H1 (cell line): ENCODE data around the gene LRP1-AS. TPM values are rescaled to one million over a fixed set of nuclear protein-coding genes. Genes with fewer than 3 reads are reported as not detected.

Experiments used
- CTCF ChIA-PET: fragments of 300-600 bp; sonication (Branson Sonifier 250); formaldehyde crosslinking; loops from one replicate; lab custom pipeline; 2021; ENCODE audit not compliant: partially characterized antibody; lab: Charles Lee
- POLR2A ChIA-PET: fragments of 300-600 bp; sonication (Branson Sonifier 250); formaldehyde crosslinking; loops from one replicate; lab custom pipeline; 2021; ENCODE audit warnings: inconsistent platforms; ENCODE audit not compliant: partially characterized antibody; lab: Charles Lee
- DNase-seq, 2 experiments: peaks; one replicate each; pipeline versions ENCODE4 v3.0.0 to v3.0.0-alpha.2; 2010 to 2022; ENCODE audit warnings: low spot score in 2 of 2, low read depth in 1 of 2, mixed read lengths in 1 of 2
- FAIRE-seq: peaks from 2 replicates; lab custom pipeline; 2011; peaks lifted over from hg19 to GRCh38; lab: Jason Lieb, UNC
- H2AFZ ChIP-seq: 2 replicates; pipeline ENCODE4 v1.8.1; 2012; ENCODE audit warnings: low read length, inconsistent platforms
- H2AK5ac ChIP-seq: 2 replicates; pipeline ENCODE4 v1.6.1; 2013; ENCODE audit warnings: low read depth, low read length
- H2BK120ac ChIP-seq: replicated peaks from 2 replicates; pipeline ENCODE3; 2013; ENCODE audit warnings: low read depth, low read length, inconsistent platforms
- H2BK12ac ChIP-seq: 2 replicates; pipeline ENCODE4 v1.6.1; 2013; ENCODE audit warnings: low read depth, low read length
- H2BK15ac ChIP-seq: 2 replicates; pipeline ENCODE4 v1.6.1; 2013; ENCODE audit warnings: low read length
- H2BK20ac ChIP-seq: 2 replicates; pipeline ENCODE4 v1.6.1; 2013; ENCODE audit warnings: low read length
- H2BK5ac ChIP-seq: 2 replicates; pipeline ENCODE4 v1.6.1; 2013; ENCODE audit warnings: low read depth, low read length
- H3K14ac ChIP-seq: 2 replicates; pipeline ENCODE4 v1.6.1; 2013; ENCODE audit warnings: inconsistent platforms; ENCODE audit not compliant: insufficient read length
- H3K18ac ChIP-seq: 2 replicates; pipeline ENCODE4 v1.6.1; 2013; ENCODE audit warnings: low read length; ENCODE audit errors: extremely low read depth
- H3K23ac ChIP-seq: 2 replicates; pipeline ENCODE4 v1.6.1; 2013; ENCODE audit warnings: inconsistent platforms; ENCODE audit not compliant: insufficient read length
- H3K23me2 ChIP-seq: 2 replicates; pipeline ENCODE4 v1.6.1; 2013; ENCODE audit warnings: low read depth, low read length
- H3K27ac ChIP-seq: 2 replicates; pipeline ENCODE4 v1.6.1; 2011; ENCODE audit warnings: low read depth, low read length, inconsistent platforms
- H3K27me3 ChIP-seq, 4 experiments: replicated peaks in 1 of 4; 1 replicate in 1 of 4; 2 replicates in 3 of 4; pipeline versions ENCODE4 v1.6.1 to v1.8.1; 2011 to 2013; ENCODE audit warnings: low read length in 3 of 4, mild to moderate bottlenecking in 3 of 4, inconsistent platforms in 2 of 4, mixed read lengths in 2 of 4, moderate library complexity in 1 of 4; ENCODE audit not compliant: control insufficient read depth in 3 of 4, insufficient read depth in 3 of 4; ENCODE audit errors: extremely low read depth in 1 of 4
- H3K36me3 ChIP-seq, 4 experiments: 2 replicates each; pipeline versions ENCODE4 v1.6.1 to v1.8.1; 2011 to 2013; ENCODE audit warnings: mild to moderate bottlenecking in 4 of 4, low read length in 3 of 4, moderate library complexity in 2 of 4, control low read depth in 1 of 4, inconsistent platforms in 1 of 4; ENCODE audit not compliant: insufficient read depth in 4 of 4, control insufficient read depth in 2 of 4
- H3K4ac ChIP-seq: replicated peaks from 2 replicates; pipeline ENCODE3; 2013; ENCODE audit warnings: low read length, low read depth, mixed read lengths, inconsistent platforms; ENCODE audit not compliant: insufficient read length
- H3K4me1 ChIP-seq, 4 experiments: replicated peaks in 1 of 4; 1 replicate in 1 of 4; 2 replicates in 3 of 4; pipeline versions ENCODE4 v1.6.1 to v1.8.1; 2011 to 2013; ENCODE audit warnings: low read length in 3 of 4, inconsistent platforms in 2 of 4, mixed read lengths in 1 of 4; ENCODE audit not compliant: insufficient read depth in 4 of 4, control insufficient read depth in 3 of 4
- H3K4me2 ChIP-seq, 2 experiments: 2 replicates each; pipeline versions ENCODE4 v1.6.1 to v1.8.1; 2011 to 2013; ENCODE audit warnings: low read depth in 2 of 2, low read length in 2 of 2, control low read depth in 1 of 2, inconsistent platforms in 1 of 2, mild to moderate bottlenecking in 1 of 2; ENCODE audit not compliant: insufficient read depth in 1 of 2
- H3K4me3 ChIP-seq, 4 experiments: fragments of 200-600, 300-600 bp in 1 of 4; sonication (generic), shearing (Covaris generic), sonication (Bioruptor Twin) in 1 of 4; 2 replicates each; pipeline versions ENCODE4 v1.5.1 to v1.8.1; 2011 to 2016; ENCODE audit warnings: low read length in 4 of 4, low read depth in 3 of 4, control low read depth in 2 of 4, inconsistent platforms in 2 of 4, mild to moderate bottlenecking in 2 of 4, mixed read lengths in 1 of 4, moderate library complexity in 1 of 4; ENCODE audit not compliant: insufficient read depth in 2 of 4; ENCODE audit errors: extremely low read depth in 1 of 4
- H3K56ac ChIP-seq: replicated peaks from 2 replicates; pipeline ENCODE3; 2013; ENCODE audit warnings: low read depth, mild to moderate bottlenecking, mixed read lengths, low read length, inconsistent platforms; ENCODE audit not compliant: insufficient read length
- H3K79me1 ChIP-seq: 2 replicates; pipeline ENCODE4 v1.6.1; 2013; ENCODE audit warnings: low read depth, low read length, control low read depth
- H3K79me2 ChIP-seq, 2 experiments: 2 replicates each; pipeline versions ENCODE4 v1.6.1 to v1.8.1; 2012 to 2013; ENCODE audit warnings: low read length in 2 of 2, mild to moderate bottlenecking in 2 of 2, inconsistent platforms in 1 of 2; ENCODE audit not compliant: insufficient read depth in 2 of 2, control insufficient read depth in 1 of 2
- H3K9ac ChIP-seq, 4 experiments: replicated peaks in 1 of 4; 1 replicate in 1 of 4; 2 replicates in 3 of 4; pipeline versions ENCODE4 v1.6.1 to v1.8.1; 2011 to 2013; ENCODE audit warnings: low read depth in 3 of 4, low read length in 3 of 4, control low read depth in 2 of 4, mild to moderate bottlenecking in 2 of 4, moderate library complexity in 2 of 4, inconsistent platforms in 1 of 4; ENCODE audit errors: extremely low read depth in 1 of 4
- H3K9me3 ChIP-seq, 2 experiments: 2 replicates each; pipeline versions ENCODE4 v1.6.1 to v1.8.1; 2012 to 2013; ENCODE audit warnings: mild to moderate bottlenecking in 2 of 2, moderate library complexity in 2 of 2, control low read depth in 1 of 2, inconsistent platforms in 1 of 2, low read depth in 1 of 2, low read length in 1 of 2, mixed read lengths in 1 of 2; ENCODE audit not compliant: insufficient read depth in 2 of 2
- H4K20me1 ChIP-seq, 2 experiments: replicated peaks in 1 of 2; 2 replicates each; pipeline versions ENCODE3 to v1.8.1; 2011 to 2013; ENCODE audit warnings: inconsistent platforms in 2 of 2, low read length in 2 of 2, mild to moderate bottlenecking in 1 of 2; ENCODE audit not compliant: insufficient read depth in 2 of 2, control insufficient read depth in 1 of 2
- H4K5ac ChIP-seq: 2 replicates; pipeline ENCODE4 v1.6.1; 2013; ENCODE audit warnings: low read length, low read depth, mixed read lengths, inconsistent platforms; ENCODE audit not compliant: insufficient read length
- H4K8ac ChIP-seq: 2 replicates; pipeline ENCODE4 v1.8.0; 2013; ENCODE audit warnings: mild to moderate bottlenecking, moderate library complexity, low read length, inconsistent platforms; ENCODE audit not compliant: insufficient read depth; ENCODE audit errors: extremely low read depth
- H4K91ac ChIP-seq: replicated peaks from 2 replicates; pipeline ENCODE3; 2013; ENCODE audit warnings: low read length, mixed read lengths, inconsistent platforms; ENCODE audit not compliant: insufficient read length
- BACH1 ChIP-seq: IDR thresholded peaks from 2 replicates; pipeline ENCODE4 v1.6.1; 2012; ENCODE audit warnings: low read length, improper control_type of control experiment
- CEBPB ChIP-seq: IDR thresholded peaks from 2 replicates; pipeline ENCODE4 v1.6.1; 2012; ENCODE audit warnings: low read depth, low read length
- MAFK ChIP-seq: IDR thresholded peaks from 2 replicates; pipeline ENCODE4 v1.6.1; 2012; ENCODE audit warnings: low read depth, mild to moderate bottlenecking, improper control_type of control experiment, low read length
- RNF2 ChIP-seq: fragments of 200-900, 300-1000 bp; sonication (generic); IDR thresholded peaks from 2 replicates; pipeline ENCODE4 v1.7.1; 2016; ENCODE audit warnings: borderline replicate concordance, low read depth, mild to moderate bottlenecking, antibody characterized with exemption, low read length; ENCODE audit not compliant: poor library complexity, severe bottlenecking; ENCODE audit errors: missing control alignments
- SAP30 ChIP-seq: fragments of 300-600 bp; sonication (generic); IDR thresholded peaks from 2 replicates; pipeline ENCODE4 v1.7.1; 2012; ENCODE audit warnings: low read length, moderate library complexity, mild to moderate bottlenecking, inconsistent platforms; ENCODE audit not compliant: insufficient read depth, insufficient replicate concordance
- SIN3A ChIP-seq, 2 experiments: IDR thresholded peaks in 1 of 2; conservative IDR thresholded peaks in 1 of 2; 2 replicates each; pipeline ENCODE4 v1.6.1; 2011 to 2012; ENCODE audit warnings: low read length in 2 of 2, improper control_type of control experiment in 1 of 2, low read depth in 1 of 2, mild to moderate bottlenecking in 1 of 2
- SUZ12 ChIP-seq: fragments of 200-600 bp; sonication (generic); IDR thresholded peaks from 2 replicates; pipeline ENCODE4 v1.6.1; 2012; ENCODE audit warnings: mild to moderate bottlenecking, inconsistent platforms, low read length, moderate library complexity, mixed read lengths
- TBP ChIP-seq: IDR thresholded peaks from 2 replicates; pipeline ENCODE4 v1.6.1; 2011; ENCODE audit warnings: low read depth, low read length, improper control_type of control experiment
- TEAD4 ChIP-seq: IDR thresholded peaks from 2 replicates; pipeline ENCODE4 v1.6.1; 2012; ENCODE audit warnings: low read depth, low read length, inconsistent platforms, mixed read lengths
- ZNF274 ChIP-seq: IDR thresholded peaks from 2 replicates; pipeline ENCODE4 v1.7.0; 2012; ENCODE audit warnings: low read length, borderline replicate concordance; ENCODE audit errors: extremely low read depth
- WGBS, 2 experiments: shearing (Covaris generic) in 1 of 2; methylation state at CpG; one replicate each; pipeline versions ENCODE4 v1.1.6 to v1.1.7; 2013 to 2015; ENCODE audit warnings: low lambda C conversion rate in 2 of 2, mixed read lengths in 2 of 2, inconsistent platforms in 1 of 2, low coverage in 1 of 2, missing lambda C conversion rate in 1 of 2; ENCODE audit not compliant: insufficient replicate concordance in 2 of 2, insufficient coverage in 1 of 2, insufficient read length in 1 of 2; ENCODE audit errors: extremely low coverage in 1 of 2, missing lambda C conversion rate in 1 of 2; 5-methylcytosine and 5-hydroxymethylcytosine counted together
- polyA plus RNA-seq, 7 experiments: library from polyadenylated mRNA; depleted of rRNA in 3 of 7; stranded (reverse) in 5 of 7; unstranded in 2 of 7; fragments of >200 nt in 5 of 7; fragments of 200-250 nt in 2 of 7; gene quantifications; 1 replicate in 5 of 7; 2 replicates in 1 of 7; 4 replicates in 1 of 7; pipeline versions ENCODE4 v1.2.1 to v1.2.3, GENCODE V29; 2011 to 2013; ENCODE audit warnings: missing spikeins in 2 of 7, mixed read lengths in 2 of 7
- total RNA-seq: library from RNA; stranded (reverse); fragmentation: NEBNext Ultra II Directional; extraction: Animal tissue kit (Norgen Biotek cat#: 25700); gene quantifications from 2 replicates; pipeline ENCODE4 v1.2.1, GENCODE V29; 2021
- TF ChIP-seq, protein P1 (sequence below): IDR thresholded peaks from 2 replicates; pipeline ENCODE4 v1.6.1; 2012; ENCODE audit warnings: low read length, inconsistent platforms

The LRP1-AS gene
- total and polyA plus RNA-seq, 2 of the 8 experiments (the other 6 are each of a cell fraction or from before 2014, with no cell fraction given), result not detected

- H4K20me1 ChIP-seq, result peaks cover 0 to 14% of the 10 kb centered on the region in 2 experiments
- H3K4ac ChIP-seq, result no peak overlapping the region
- POLR2A ChIA-PET, result interaction anchor here (1.0 to 1.3 kb wide), 5 partner anchors 11 to 35 kb away, joined by 3 to 7 read pairs (median 3); partner anchors contain the start of gene LRP1-AS
Observed at GRCh38 chr12:57164454-57164853, 17.0 kb upstream of the LRP1-AS start.

More at GRCh38 chr12:57164454-57164853, 17.0 kb upstream of the LRP1-AS start:
- H3K9ac ChIP-seq, result no peak overlapping the region
- H3K4me3 ChIP-seq, result no peak overlapping the region
- peaks cover 43 to 94% (median 70%) of the 10 kb centered on the region in 4 experiments; a peak in 7 of 8 replicates for H3K36me3 ChIP-seq
- no peaks in the 10 kb centered on the region for H3K9me3 ChIP-seq
- no peak overlapping the region for H2BK120ac ChIP-seq
- H4K91ac ChIP-seq, result no peak overlapping the region
- H3K4me2 ChIP-seq, result no peak overlapping the region
- no peak overlapping the region for H3K27ac ChIP-seq
- H3K79me1 ChIP-seq, result no peaks in the 10 kb centered on the region; the same call in 1 of the 2 replicates
- no peak overlapping the region for H3K56ac ChIP-seq
- no peak for FAIRE-seq
- no peak overlapping the region for H4K5ac ChIP-seq
- no peaks in the 10 kb centered on the region for H3K79me2 ChIP-seq
- H3K27me3 ChIP-seq, result no peaks in the 10 kb centered on the region
- H3K14ac ChIP-seq, result no peak overlapping the region
- no peak overlapping the region for H2AK5ac ChIP-seq
- H2BK12ac ChIP-seq, result no peak overlapping the region
- no peak overlapping the region for H4K8ac ChIP-seq
- H2BK15ac ChIP-seq, result no peak overlapping the region
- no peak overlapping the region for H2BK20ac ChIP-seq
- H2BK5ac ChIP-seq, result no peak overlapping the region
- no peak for TF ChIP-seq RNF2
- no peak for TF ChIP-seq TEAD4
- no peak for TF ChIP-seq MAFK
- TF ChIP-seq BACH1, result no peak
- no peak for TF ChIP-seq SIN3A (conservative IDR thresholded peaks at IDR 0.05 in 1 of 2, IDR thresholded peaks at IDR 0.05 in 1 of 2; ENCODE audit: low read depth in 1 of 2, low read length in 2 of 2)
- TF ChIP-seq SUZ12, result no peak
- TF ChIP-seq ZNF274, result no peak
- no peak for TF ChIP-seq SAP30
- TF ChIP-seq CEBPB, result no peak
- TF ChIP-seq, protein P1, sequence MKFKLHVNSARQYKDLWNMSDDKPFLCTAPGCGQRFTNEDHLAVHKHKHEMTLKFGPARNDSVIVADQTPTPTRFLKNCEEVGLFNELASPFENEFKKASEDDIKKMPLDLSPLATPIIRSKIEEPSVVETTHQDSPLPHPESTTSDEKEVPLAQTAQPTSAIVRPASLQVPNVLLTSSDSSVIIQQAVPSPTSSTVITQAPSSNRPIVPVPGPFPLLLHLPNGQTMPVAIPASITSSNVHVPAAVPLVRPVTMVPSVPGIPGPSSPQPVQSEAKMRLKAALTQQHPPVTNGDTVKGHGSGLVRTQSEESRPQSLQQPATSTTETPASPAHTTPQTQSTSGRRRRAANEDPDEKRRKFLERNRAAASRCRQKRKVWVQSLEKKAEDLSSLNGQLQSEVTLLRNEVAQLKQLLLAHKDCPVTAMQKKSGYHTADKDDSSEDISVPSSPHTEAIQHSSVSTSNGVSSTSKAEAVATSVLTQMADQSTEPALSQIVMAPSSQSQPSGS, result no peak
- no peak for TF ChIP-seq TBP
- TF ChIP-seq, all 59 proteins: peak for 0
- DNase-seq, result no peak
- H3K4me1 ChIP-seq, result no peaks in the 10 kb centered on the region
- CTCF ChIA-PET, result interaction anchor here (0.6 to 13.4 kb wide), 3 partner anchors 11 to 40 kb away, joined by 3 to 305 read pairs (median 3); partner anchors contain the start of gene LRP1
- no peak overlapping the region for H2AFZ ChIP-seq
- H3K23ac ChIP-seq, result no peak overlapping the region
- 95% methylated on average over 3 of the region's 3 CpGs; no CpG with 5 or more reads in 1 of the 2 experiments for WGBS, 2 experiments
- no peaks in the 10 kb centered on the region; the same call in 1 of the 2 replicates for H3K23me2 ChIP-seq
- H3K18ac ChIP-seq, result no peak overlapping the region
